Epithelial cell of prostate (primary cell): Measurements from ENCODE around the gene RAB35.
"Not testable (repeated sequence)": the region's sequence is repeated elsewhere in the genome, so short reads cannot be mapped to it uniquely, and the experiment has no call there.

Experiments used
- DNase-seq: peaks from one replicate; pipeline ENCODE4 v3.0.0-alpha.2; 2011; ENCODE audit warnings: low read depth, low spot score
- H3K27ac ChIP-seq: fragments of 450-650 bp; 2 replicates; pipeline ENCODE4 v1.5.1; 2017; ENCODE audit warnings: mild to moderate bottlenecking

RAB35 gene

GRCh38 chr12:120065472-120065871 is 51.1 kb downstream of the RAB35 start:
- no peak overlapping the region for H3K27ac ChIP-seq
- no peak for DNase-seq

GRCh38 chr12:120064054-120064940 is 52.3 kb downstream of the RAB35 start:
- DNase-seq: no peak
- no peak overlapping the region for H3K27ac ChIP-seq

GRCh38 chr12:120062976-120063579 is 53.5 kb downstream of the RAB35 start:
- no peak for DNase-seq

GRCh38 chr12:120061575-120062214 is 54.9 kb downstream of the RAB35 start:
- no peak for DNase-seq

More at GRCh38 chr12:120062976-120063579, 53.5 kb downstream of the RAB35 start:
- no peak overlapping the region for H3K27ac ChIP-seq

GRCh38 chr12:120060717-120061116 is 55.8 kb downstream of the RAB35 start:
- no peak for DNase-seq
- H3K27ac ChIP-seq: peak overlapping the region; percentile 75

More at GRCh38 chr12:120061575-120062214, 54.9 kb downstream of the RAB35 start:
- H3K27ac ChIP-seq: no peak overlapping the region

GRCh38 chr12:120060196-120060595 is 56.4 kb downstream of the RAB35 start:
- H3K27ac ChIP-seq: peak overlapping the region; percentile 75
- no peak for DNase-seq

GRCh38 chr12:120056739-120057138 is 59.8 kb downstream of the RAB35 start:
- H3K27ac ChIP-seq: no peak overlapping the region
- DNase-seq: no peak

GRCh38 chr12:120055231-120056000 is 61.1 kb downstream of the RAB35 start:
- DNase-seq: peak; percentile 64
- peak overlapping the region; percentile 89 for H3K27ac ChIP-seq

- DNase-seq: no peak
These were observed 62.3 kb downstream of the RAB35 start for GRCh38 chr12:120054293-120054692.

GRCh38 chr12:120051535-120051934 is 65.0 kb downstream of the RAB35 start:
- no peak for DNase-seq
- H3K27ac ChIP-seq: no peak overlapping the region

More at GRCh38 chr12:120054293-120054692, 62.3 kb downstream of the RAB35 start:
- peak overlapping the region; percentile 89 for H3K27ac ChIP-seq

- no peak overlapping the region for H3K27ac ChIP-seq
- no peak for DNase-seq
These were observed 67.1 kb downstream of the RAB35 start for GRCh38 chr12:120049426-120049825.

GRCh38 chr12:120048263-120048662 is 68.3 kb downstream of the RAB35 start:
- H3K27ac ChIP-seq: no peak overlapping the region
- DNase-seq: no peak

- peak overlapping the region; percentile 19 for H3K27ac ChIP-seq
These were observed 69.5 kb downstream of the RAB35 start for GRCh38 chr12:120047072-120047471.

GRCh38 chr12:120045367-120045766 is 71.2 kb downstream of the RAB35 start:
- DNase-seq, H3K27ac ChIP-seq: not testable (repeated sequence)

More at GRCh38 chr12:120047072-120047471, 69.5 kb downstream of the RAB35 start:
- no peak for DNase-seq
